ENCODE results near the gene PRSS1. TPM values are rescaled to one million over a fixed set of nuclear protein-coding genes. Genes with fewer than 3 reads are reported as not detected.
"Not testable (repeated sequence)": the region's sequence is repeated elsewhere in the genome, so short reads cannot be mapped to it uniquely, and the experiment has no call there.

The PRSS1 gene
- polyA plus RNA-seq, 1 donor from 2014 or later, result not detected

DNA sequence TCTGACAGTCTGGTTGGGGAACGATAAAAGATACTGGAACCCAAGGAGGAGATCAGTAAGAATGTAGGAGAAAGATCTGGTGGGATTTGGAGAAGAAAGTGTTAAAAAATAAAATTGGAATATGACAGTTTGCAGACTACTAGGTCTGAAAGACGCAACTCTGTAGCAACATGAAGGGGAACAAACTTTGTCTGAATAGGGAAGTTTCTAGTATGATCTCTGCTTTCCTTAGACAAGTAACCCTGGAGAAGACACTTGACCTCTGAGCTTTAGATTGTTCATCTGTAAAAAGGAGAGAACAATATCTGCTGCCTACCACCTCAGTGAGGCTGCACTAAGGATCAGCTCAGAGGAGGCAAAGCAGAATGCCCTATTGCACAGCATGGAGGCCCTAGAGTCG lies 3.0 kb upstream of the PRSS1 start:
- Histone ChIP-seq H3K4me2 (ENCODE audit: low read length) (no peak overlapping the region), H3K9ac (ENCODE audit: low read length) (no peak overlapping the region), H3K4me3 (ENCODE audit: low read length) (no peak overlapping the region), H3K27ac (ENCODE audit: low read length) (no peak overlapping the region), H2AFZ (ENCODE audit: low read depth, low read length) (no peak overlapping the region), H4K20me1 (ENCODE audit: insufficient read depth) (no peaks in the 10 kb centered on the region), H3K27me3 (ENCODE audit: insufficient read depth, low read depth, low read length) (no peaks in the 10 kb centered on the region), H3K36me3 (ENCODE audit: insufficient read depth, low read length) (no peaks in the 10 kb centered on the region), H3K9me2 (ENCODE audit: insufficient read depth, low read length) (no peaks in the 10 kb centered on the region), H3K79me2 (replicated peaks; ENCODE audit: insufficient read depth, low read length) (no peaks in the 10 kb centered on the region), H3F3A (ENCODE audit: insufficient read depth, low read length, poor library complexity, severe bottlenecking) (no peaks in the 10 kb centered on the region), H3K9me3 (ENCODE audit: low read length) (no peaks in the 10 kb centered on the region)
- TF ChIP-seq, protein P1, sequence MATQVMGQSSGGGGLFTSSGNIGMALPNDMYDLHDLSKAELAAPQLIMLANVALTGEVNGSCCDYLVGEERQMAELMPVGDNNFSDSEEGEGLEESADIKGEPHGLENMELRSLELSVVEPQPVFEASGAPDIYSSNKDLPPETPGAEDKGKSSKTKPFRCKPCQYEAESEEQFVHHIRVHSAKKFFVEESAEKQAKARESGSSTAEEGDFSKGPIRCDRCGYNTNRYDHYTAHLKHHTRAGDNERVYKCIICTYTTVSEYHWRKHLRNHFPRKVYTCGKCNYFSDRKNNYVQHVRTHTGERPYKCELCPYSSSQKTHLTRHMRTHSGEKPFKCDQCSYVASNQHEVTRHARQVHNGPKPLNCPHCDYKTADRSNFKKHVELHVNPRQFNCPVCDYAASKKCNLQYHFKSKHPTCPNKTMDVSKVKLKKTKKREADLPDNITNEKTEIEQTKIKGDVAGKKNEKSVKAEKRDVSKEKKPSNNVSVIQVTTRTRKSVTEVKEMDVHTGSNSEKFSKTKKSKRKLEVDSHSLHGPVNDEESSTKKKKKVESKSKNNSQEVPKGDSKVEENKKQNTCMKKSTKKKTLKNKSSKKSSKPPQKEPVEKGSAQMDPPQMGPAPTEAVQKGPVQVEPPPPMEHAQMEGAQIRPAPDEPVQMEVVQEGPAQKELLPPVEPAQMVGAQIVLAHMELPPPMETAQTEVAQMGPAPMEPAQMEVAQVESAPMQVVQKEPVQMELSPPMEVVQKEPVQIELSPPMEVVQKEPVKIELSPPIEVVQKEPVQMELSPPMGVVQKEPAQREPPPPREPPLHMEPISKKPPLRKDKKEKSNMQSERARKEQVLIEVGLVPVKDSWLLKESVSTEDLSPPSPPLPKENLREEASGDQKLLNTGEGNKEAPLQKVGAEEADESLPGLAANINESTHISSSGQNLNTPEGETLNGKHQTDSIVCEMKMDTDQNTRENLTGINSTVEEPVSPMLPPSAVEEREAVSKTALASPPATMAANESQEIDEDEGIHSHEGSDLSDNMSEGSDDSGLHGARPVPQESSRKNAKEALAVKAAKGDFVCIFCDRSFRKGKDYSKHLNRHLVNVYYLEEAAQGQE (IDR thresholded peaks at IDR 0.05; ENCODE audit: borderline replicate concordance), result no peak
- TF ChIP-seq, protein P2, sequence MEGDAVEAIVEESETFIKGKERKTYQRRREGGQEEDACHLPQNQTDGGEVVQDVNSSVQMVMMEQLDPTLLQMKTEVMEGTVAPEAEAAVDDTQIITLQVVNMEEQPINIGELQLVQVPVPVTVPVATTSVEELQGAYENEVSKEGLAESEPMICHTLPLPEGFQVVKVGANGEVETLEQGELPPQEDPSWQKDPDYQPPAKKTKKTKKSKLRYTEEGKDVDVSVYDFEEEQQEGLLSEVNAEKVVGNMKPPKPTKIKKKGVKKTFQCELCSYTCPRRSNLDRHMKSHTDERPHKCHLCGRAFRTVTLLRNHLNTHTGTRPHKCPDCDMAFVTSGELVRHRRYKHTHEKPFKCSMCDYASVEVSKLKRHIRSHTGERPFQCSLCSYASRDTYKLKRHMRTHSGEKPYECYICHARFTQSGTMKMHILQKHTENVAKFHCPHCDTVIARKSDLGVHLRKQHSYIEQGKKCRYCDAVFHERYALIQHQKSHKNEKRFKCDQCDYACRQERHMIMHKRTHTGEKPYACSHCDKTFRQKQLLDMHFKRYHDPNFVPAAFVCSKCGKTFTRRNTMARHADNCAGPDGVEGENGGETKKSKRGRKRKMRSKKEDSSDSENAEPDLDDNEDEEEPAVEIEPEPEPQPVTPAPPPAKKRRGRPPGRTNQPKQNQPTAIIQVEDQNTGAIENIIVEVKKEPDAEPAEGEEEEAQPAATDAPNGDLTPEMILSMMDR (IDR thresholded peaks at IDR 0.05; ENCODE audit: poor library complexity, severe bottlenecking), result no peak

GRCh38 chr7:142748410-142748809 lies 862 bp upstream of the PRSS1 start:
- not testable (repeated sequence) for H3K27ac ChIP-seq (ENCODE audit: low read length); H3K4me2 ChIP-seq (ENCODE audit: low read length); H3K4me3 ChIP-seq (ENCODE audit: low read length); H3K27me3 ChIP-seq (ENCODE audit: insufficient read depth, low read depth, low read length); H3K79me2 ChIP-seq (replicated peaks; ENCODE audit: insufficient read depth, low read length); H3K36me3 ChIP-seq (ENCODE audit: insufficient read depth, low read length); H2AFZ ChIP-seq (ENCODE audit: low read depth, low read length); H3K9ac ChIP-seq (ENCODE audit: low read length); H3F3A ChIP-seq (ENCODE audit: insufficient read depth, low read length, poor library complexity, severe bottlenecking); H4K20me1 ChIP-seq (ENCODE audit: insufficient read depth); H3K9me3 ChIP-seq (ENCODE audit: low read length); H3K9me2 ChIP-seq (ENCODE audit: insufficient read depth, low read length)

DNA sequence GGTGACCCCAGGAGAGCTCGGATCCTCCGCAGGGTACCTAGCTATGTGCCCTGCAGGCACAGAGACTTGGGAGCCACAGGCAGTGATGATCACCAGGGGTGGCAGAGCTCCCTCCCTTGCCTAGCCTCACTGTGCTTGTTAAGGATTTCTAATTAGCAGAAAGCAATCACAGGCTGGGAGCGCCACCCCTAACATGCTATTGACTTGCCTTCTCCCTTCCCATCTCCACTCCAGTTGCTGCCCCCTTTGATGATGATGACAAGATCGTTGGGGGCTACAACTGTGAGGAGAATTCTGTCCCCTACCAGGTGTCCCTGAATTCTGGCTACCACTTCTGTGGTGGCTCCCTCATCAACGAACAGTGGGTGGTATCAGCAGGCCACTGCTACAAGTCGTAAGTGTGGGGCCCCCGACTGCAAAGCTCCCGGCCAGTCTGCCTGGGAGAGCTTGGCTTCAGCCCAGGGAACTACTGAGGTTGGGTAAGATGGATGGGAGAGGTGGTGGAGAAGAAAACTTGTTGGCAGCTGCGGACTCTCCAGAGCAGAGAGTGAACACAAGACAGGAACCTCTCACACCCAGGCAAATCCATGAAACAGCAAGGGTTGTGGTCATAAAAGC lies 1.2 kb downstream of the PRSS1 start:
- Histone ChIP-seq H3K36me3 (ENCODE audit: insufficient read depth, low read length) (no peaks in the 10 kb centered on the region), H3F3A (ENCODE audit: insufficient read depth, low read length, poor library complexity, severe bottlenecking) (no peaks in the 10 kb centered on the region), H4K20me1 (ENCODE audit: insufficient read depth) (no peaks in the 10 kb centered on the region), H3K4me3 (ENCODE audit: low read length) (no peak overlapping the region), H3K4me2 (ENCODE audit: low read length) (no peak overlapping the region), H3K27ac (ENCODE audit: low read length) (no peak overlapping the region), H3K27me3 (ENCODE audit: insufficient read depth, low read depth, low read length) (no peaks in the 10 kb centered on the region), H3K9me3 (ENCODE audit: low read length) (no peaks in the 10 kb centered on the region), H3K9ac (ENCODE audit: low read length) (no peak overlapping the region), H2AFZ (ENCODE audit: low read depth, low read length) (no peak overlapping the region), H3K79me2 (replicated peaks; ENCODE audit: insufficient read depth, low read length) (no peaks in the 10 kb centered on the region), H3K9me2 (ENCODE audit: insufficient read depth, low read length) (no peaks in the 10 kb centered on the region)
- TF ChIP-seq POLR2AphosphoS5 (IDR thresholded peaks at IDR 0.05) (no peak), EZH2 (IDR thresholded peaks at IDR 0.05; ENCODE audit: borderline replicate concordance, insufficient read depth, low read length, poor library complexity, severe bottlenecking) (no peak), SMC3 (conservative IDR thresholded peaks at IDR 0.05; ENCODE audit: poor library complexity) (no peak), MXI1 (conservative IDR thresholded peaks at IDR 0.05; ENCODE audit: poor library complexity, severe bottlenecking) (no peak), EP300 (conservative IDR thresholded peaks at IDR 0.05; ENCODE audit: poor library complexity, severe bottlenecking) (no peak), RAD21 (conservative IDR thresholded peaks at IDR 0.05) (no peak), TAF1 (IDR thresholded peaks at IDR 0.05; ENCODE audit: low read depth) (no peak)
- TF ChIP-seq, protein P2 (IDR thresholded peaks at IDR 0.05; ENCODE audit: poor library complexity, severe bottlenecking), result no peak
- TF ChIP-seq, protein P1 (IDR thresholded peaks at IDR 0.05; ENCODE audit: borderline replicate concordance), result no peak
